ENCODE data around the gene SOBP. TPM values are rescaled to one million over a fixed set of nuclear protein-coding genes. Genes with fewer than 3 reads are reported as not detected.

Gene SOBP
- total and polyA plus RNA-seq, 2 donors (not counting 1 experiment from before 2014, with no cell fraction given), result 0.82 to 1.5 TPM

GRCh38 chr6:107656401-107656800, 166.5 kb downstream of the SOBP start:
- Mint-ChIP-seq H3K4me1 (peaks cover 64% of the 10 kb centered on the region), H3K27me3 (no peaks in the 10 kb centered on the region), H3K4me3 (peak overlapping the region; percentile 84), H3K27ac (peak overlapping the region; percentile 93), H3K9me3 (ENCODE audit: insufficient read depth) (peaks cover 5% of the 10 kb centered on the region)
- no peaks in the 10 kb centered on the region for H3K36me3 ChIP-seq (replicated peaks in 1 of 2; ENCODE audit: control extremely low read depth in 1 of 2, control insufficient read depth in 1 of 2, extremely low read depth in 1 of 2, insufficient read depth in 2 of 2, low read length in 1 of 2)
- ChIA-PET POLR2A (interaction anchor here (0.7 to 1.1 kb wide), 3 partner anchors 10 to 13 kb away, joined by 3 to 4 read pairs (median 3); no protein-coding TSS in a partner anchor), CTCF (interaction anchor here (0.8 to 3.9 kb wide), 11 partner anchors 9 to 338 kb away, joined by 3 to 25 read pairs (median 6); partner anchors contain the start of gene PDSS2)
- no peak overlapping the region for H3K4me3 ChIP-seq (ENCODE audit: control extremely low read depth in 1 of 5, extremely low read depth in 1 of 5, insufficient read depth in 1 of 5, low read depth in 2 of 5, low read length in 4 of 5)
- H3K27ac ChIP-seq (ENCODE audit: low read length in 2 of 2), result peak overlapping the region; percentile 31 to 91
- no peak for TF ChIP-seq CTCF (IDR thresholded peaks at IDR 0.05)
- peaks cover 0 to 6% (median 0%) of the 10 kb centered on the region in 3 donors for H3K9me3 ChIP-seq (ENCODE audit: control extremely low read depth in 1 of 3, control insufficient read depth in 2 of 3, insufficient read depth in 1 of 3, low read length in 2 of 3)
- ATAC-seq (ENCODE audit: low read depth), result no peak
- H3K4me2 ChIP-seq (replicated peaks; ENCODE audit: low read depth, low read length, poor library complexity, severe bottlenecking), result peak overlapping the region; percentile 89
- H4K20me1 ChIP-seq (ENCODE audit: control insufficient read depth, insufficient read depth, low read length, poor library complexity, severe bottlenecking), result no peaks in the 10 kb centered on the region
- H3K4me1 ChIP-seq (ENCODE audit: control insufficient read depth in 2 of 2, insufficient read depth in 2 of 2, low read length in 2 of 2), result peaks cover 57 to 62% of the 10 kb centered on the region in 2 donors
- no peak for DNase-seq
- H3K9ac ChIP-seq (ENCODE audit: low read length), result no peak overlapping the region
- intact Hi-C loops (cut with micrococcal nuclease), result loop anchor here (5.0 to 10.0 kb wide), 3 partner anchors 39 to 1332 kb away; partner anchors contain the start of gene ATG5
- WGBS (ENCODE audit: insufficient coverage), result no CpG with 5 or more reads among the region's 1 CpG
- peaks cover 3% of the 10 kb centered on the region for H3K79me2 ChIP-seq (ENCODE audit: control insufficient read depth, insufficient read depth, low read length)
- peak overlapping the region; percentile 27 for H2AFZ ChIP-seq (ENCODE audit: insufficient read depth, low read depth, low read length, poor library complexity, severe bottlenecking)
- H3K27me3 ChIP-seq (replicated peaks in 1 of 4; ENCODE audit: control extremely low read depth in 1 of 4, control insufficient read depth in 3 of 4, insufficient read depth in 4 of 4, low read length in 3 of 4), result no peaks in the 10 kb centered on the region

- no peak for ATAC-seq (ENCODE audit: low read depth)
- Histone ChIP-seq H3K36me3 (replicated peaks in 1 of 2; ENCODE audit: control extremely low read depth in 1 of 2, control insufficient read depth in 1 of 2, extremely low read depth in 1 of 2, insufficient read depth in 2 of 2, low read length in 1 of 2) (no peaks in the 10 kb centered on the region), H3K4me1 (ENCODE audit: control insufficient read depth in 2 of 2, insufficient read depth in 2 of 2, low read length in 2 of 2) (peaks cover 57 to 62% of the 10 kb centered on the region in 2 donors), H3K27ac (ENCODE audit: low read length in 2 of 2) (peak overlapping the region; percentile 31 to 91), H3K4me2 (replicated peaks; ENCODE audit: low read depth, low read length, poor library complexity, severe bottlenecking) (peak overlapping the region; percentile 89), H3K79me2 (ENCODE audit: control insufficient read depth, insufficient read depth, low read length) (peaks cover 3% of the 10 kb centered on the region), H3K9ac (ENCODE audit: low read length) (no peak overlapping the region), H4K20me1 (ENCODE audit: control insufficient read depth, insufficient read depth, low read length, poor library complexity, severe bottlenecking) (no peaks in the 10 kb centered on the region), H3K27me3 (replicated peaks in 1 of 4; ENCODE audit: control extremely low read depth in 1 of 4, control insufficient read depth in 3 of 4, insufficient read depth in 4 of 4, low read length in 3 of 4) (no peaks in the 10 kb centered on the region), H3K9me3 (ENCODE audit: control extremely low read depth in 1 of 3, control insufficient read depth in 2 of 3, insufficient read depth in 1 of 3, low read length in 2 of 3) (peaks cover 0 to 6% (median 0%) of the 10 kb centered on the region in 3 donors), H2AFZ (ENCODE audit: insufficient read depth, low read depth, low read length, poor library complexity, severe bottlenecking) (peak overlapping the region; percentile 27), H3K4me3 (ENCODE audit: control extremely low read depth in 1 of 5, extremely low read depth in 1 of 5, insufficient read depth in 1 of 5, low read depth in 2 of 5, low read length in 4 of 5) (peak overlapping the region in 1 of 5 experiments; percentile 15)
- TF ChIP-seq CTCF (IDR thresholded peaks at IDR 0.05) (no peak), EZH2 (IDR thresholded peaks at IDR 0.05; ENCODE audit: borderline replicate concordance, insufficient read depth, low read depth, low read length, poor library complexity, severe bottlenecking) (no peak)
- intact Hi-C loops (cut with micrococcal nuclease), result loop anchor here (1.0 to 10.0 kb wide), 4 partner anchors 40 to 1332 kb away; partner anchors contain the start of genes ATG5 and PDSS2
- Mint-ChIP-seq H3K4me1 (peaks cover 64% of the 10 kb centered on the region), H3K9me3 (ENCODE audit: insufficient read depth) (peaks cover 4% of the 10 kb centered on the region), H3K27ac (peak overlapping the region; percentile 93), H3K27me3 (no peaks in the 10 kb centered on the region), H3K4me3 (peak overlapping the region; percentile 84)
- peak; percentile 67 for DNase-seq
- POLR2A ChIA-PET, result interaction anchor here (0.7 to 2.3 kb wide), 4 partner anchors 13 to 167 kb away, joined by 3 to 9 read pairs (median 4); partner anchors contain the start of gene SOBP
- CTCF ChIA-PET, result interaction anchor here (0.8 to 3.0 kb wide), 13 partner anchors 9 to 901 kb away, joined by 3 to 22 read pairs (median 6); partner anchors contain the start of genes PDSS2 and SOBP
- 56% methylated on average over 7 of the region's 8 CpGs for WGBS (ENCODE audit: insufficient coverage)
Measured at GRCh38 chr6:107656883-107657282, 167.0 kb downstream of the SOBP start.
